Cardiac septum (tissue), 1 donor: ENCODE data around the gene FASTK. TPM values are rescaled to one million over a fixed set of nuclear protein-coding genes. Genes with fewer than 3 reads are reported as not detected.
"Not testable (repeated sequence)": the region's sequence is repeated elsewhere in the genome, so short reads cannot be mapped to it uniquely, and the experiment has no call there.

ENCODE experiments used
- DNase-seq: peaks from one replicate; pipeline ENCODE4 v3.0.0-alpha.2; 2020; ENCODE audit warnings: low spot score
- intact Hi-C: fragments of 100-400 bp; cut with DNase I; formaldehyde crosslinking; loops from one replicate; pipeline ENCODE4 v1.14.0; 2022
- total RNA-seq: library from RNA; stranded (reverse); fragmentation: NEBNext Ultra II Directional; extraction: Animal tissue kit (Norgen Biotek cat#: 25700); gene quantifications from one replicate; pipeline ENCODE4 v1.2.1, GENCODE V29; 2021
- donor health status: DM: no; HTN: no; CAD: no.

The FASTK gene
- total RNA-seq, 1 donor from 2014 or later: 93.3 TPM

- intact Hi-C loops: loop anchor here (2.0 kb wide), 1 partner anchor 29 kb away; the partner anchor contains the start of gene ABCB8
- DNase-seq: peak; percentile 99
Measured at GRCh38 chr7:151057989-151058780, 22.4 kb downstream of the FASTK start.

DNA sequence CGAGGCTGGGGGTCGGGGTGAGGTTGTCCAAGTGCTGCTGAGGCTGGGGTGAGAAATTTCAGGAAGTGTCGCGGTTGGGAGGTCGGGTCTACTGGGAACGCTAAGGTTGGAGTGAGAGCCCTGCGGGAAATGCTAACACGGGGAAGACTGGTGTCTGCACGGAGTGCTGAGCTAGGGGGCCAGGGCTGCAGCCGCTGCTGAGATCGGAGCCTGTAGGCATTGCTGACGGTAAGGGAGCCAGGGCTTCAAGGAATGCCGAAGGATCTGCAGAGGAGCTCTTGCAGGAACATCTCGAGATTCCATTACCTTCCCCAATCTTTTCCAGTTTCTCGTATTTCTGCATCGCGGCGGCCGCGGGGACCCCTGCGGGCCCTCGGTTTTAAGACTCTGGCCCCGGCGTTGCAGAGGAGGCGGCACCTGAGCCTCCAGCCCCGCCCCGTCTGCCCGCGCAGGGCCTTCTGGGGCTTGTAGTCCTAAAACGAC, 23.1 kb downstream of the FASTK start, which contains the start of gene CDK5:
Gene CDK5 (minus strand): TSS at position 392 of the 483 bp plus-strand sequence. CDS start 49 bp downstream, at position 343.
- DNase-seq: no peak
- intact Hi-C loops: no loop called here

GRCh38 chr7:151056666-151057505, 23.7 kb downstream of the FASTK start:
- DNase-seq: no peak
- intact Hi-C loops: no loop called here

- intact Hi-C loops: no loop called here
Measured at GRCh38 chr7:151056283-151056665, 24.3 kb downstream of the FASTK start.

GRCh38 chr7:151053751-151054150, 26.9 kb downstream of the FASTK start:
- no peak for DNase-seq
- intact Hi-C loops: no loop called here

More at GRCh38 chr7:151056283-151056665, 24.3 kb downstream of the FASTK start:
- DNase-seq: no peak

DNA sequence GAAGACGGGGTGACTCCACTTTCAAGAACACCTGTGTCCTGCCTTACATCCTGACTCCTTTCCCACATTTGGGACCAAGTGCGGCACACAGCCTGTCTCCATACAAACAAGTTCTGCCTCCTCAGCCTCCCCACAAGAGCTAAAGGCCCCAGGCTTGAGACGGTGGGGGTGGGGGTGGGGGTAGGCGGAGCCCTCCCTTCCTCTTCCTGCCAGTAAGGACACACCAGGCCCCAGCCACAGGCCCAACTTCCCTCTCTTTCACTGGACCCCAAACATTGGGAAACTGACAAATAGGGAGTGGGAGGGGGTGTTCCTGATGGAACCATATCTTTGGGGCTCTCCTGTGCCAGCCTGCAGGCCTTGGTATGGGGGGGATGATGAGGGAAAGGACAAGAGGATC, 27.5 kb downstream of the FASTK start:
- intact Hi-C loops: no loop called here
- DNase-seq: no peak

DNA sequence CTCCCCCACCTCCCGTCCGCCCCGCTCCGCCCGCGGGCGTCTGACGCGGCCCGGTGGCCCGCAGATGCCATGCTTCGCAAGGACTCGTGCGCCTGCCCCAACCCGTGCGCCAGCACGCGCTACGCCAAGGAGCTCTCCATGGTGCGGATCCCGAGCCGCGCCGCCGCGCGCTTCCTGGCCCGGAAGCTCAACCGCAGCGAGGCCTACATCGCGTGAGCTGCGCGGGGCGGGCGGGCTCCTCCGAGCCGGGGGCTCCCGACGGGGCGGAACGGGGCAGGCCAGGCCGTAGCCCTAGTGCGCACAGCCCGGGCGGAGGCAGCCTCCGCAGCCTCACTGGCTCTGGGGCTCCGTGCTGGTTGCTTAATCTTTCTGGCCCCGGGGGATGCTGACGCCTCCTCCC, 29.5 kb downstream of the FASTK start:
- intact Hi-C loops: no loop called here
- no peak for DNase-seq

- intact Hi-C loops: no loop called here
- no peak for DNase-seq
Measured at GRCh38 chr7:151048911-151049463, 31.6 kb downstream of the FASTK start.

DNA sequence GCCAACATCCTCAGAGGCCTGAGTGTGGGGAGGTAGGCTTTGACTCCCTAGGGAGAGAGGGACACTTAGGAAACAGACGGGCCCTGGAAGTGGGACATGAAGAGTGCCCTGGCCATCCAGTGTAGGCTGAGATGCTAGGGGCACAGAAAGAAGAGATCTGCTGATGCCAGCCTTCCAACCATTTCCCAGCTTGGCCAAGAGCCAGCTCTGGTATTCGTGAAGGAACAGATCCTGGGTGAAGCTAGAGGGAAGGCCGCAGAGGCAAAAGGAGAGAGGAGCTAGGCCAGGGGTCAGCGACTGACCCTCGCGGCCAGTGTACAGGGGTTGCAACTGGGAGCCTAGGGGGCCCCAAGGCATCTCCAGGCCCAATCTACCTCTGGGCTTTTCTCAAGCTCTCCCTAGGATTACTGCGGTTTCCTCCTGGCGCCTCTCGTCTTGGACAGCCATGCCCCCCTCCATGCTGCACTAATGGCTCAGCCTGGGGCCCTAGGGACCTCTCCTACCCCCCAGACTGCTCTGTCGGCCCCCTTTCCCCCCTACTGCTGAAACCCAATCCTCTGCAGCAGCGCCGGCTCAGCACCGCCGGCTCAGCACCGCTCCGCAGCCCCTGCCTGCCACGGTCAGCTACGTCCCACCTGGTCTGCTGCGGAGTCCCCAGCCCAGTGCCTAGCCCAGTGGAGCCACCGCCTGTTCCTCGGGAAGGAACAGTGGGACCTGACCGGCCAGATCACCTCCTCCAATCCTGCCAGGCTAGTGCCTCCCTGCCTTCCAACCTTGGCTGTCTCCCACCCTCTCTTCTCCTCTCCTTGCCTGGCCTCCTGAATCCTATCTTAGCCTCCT, 32.4 kb downstream of the FASTK start, which contains the start of gene ASIC3:
Gene ASIC3 (plus strand): TSS at position 556 of the 840 bp plus-strand sequence. CDS start 355 bp downstream, outside the sequence.
- no peak for DNase-seq
- intact Hi-C loops: no loop called here

GRCh38 chr7:151046603-151047573, 33.7 kb downstream of the FASTK start:
- no peak for DNase-seq
- intact Hi-C loops: no loop called here

GRCh38 chr7:151045967-151046366, 34.6 kb downstream of the FASTK start:
- intact Hi-C loops: no loop called here
- DNase-seq: no peak

DNA sequence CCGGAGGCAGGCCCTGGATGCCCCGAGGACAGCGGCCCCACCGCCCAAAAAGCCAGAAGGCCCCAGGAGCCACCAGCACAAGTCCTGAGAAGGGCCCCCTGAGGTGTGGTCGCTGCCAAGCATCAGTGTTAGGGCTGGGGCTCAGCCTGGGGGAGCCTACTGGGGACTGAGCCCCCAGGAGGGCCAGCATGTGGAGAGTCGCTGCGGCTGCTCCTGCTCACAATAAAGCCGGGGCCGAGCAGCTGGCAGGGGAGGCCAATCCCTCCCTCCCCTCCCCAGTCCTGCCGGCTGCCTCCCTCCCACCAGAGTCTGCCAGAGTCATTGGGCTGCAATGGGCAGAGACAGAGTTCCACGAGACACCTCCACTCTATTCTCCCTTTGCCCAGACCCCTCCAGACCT, 35.3 kb downstream of the FASTK start:
- no peak for DNase-seq
- intact Hi-C loops: no loop called here

- intact Hi-C loops: no loop called here
- DNase-seq: no peak
Measured at GRCh38 chr7:151043959-151044358, 36.6 kb downstream of the FASTK start.

- DNase-seq, intact Hi-C loops: not testable (repeated sequence)
Measured at GRCh38 chr7:151043449-151043848, 37.2 kb downstream of the FASTK start.

DNA sequence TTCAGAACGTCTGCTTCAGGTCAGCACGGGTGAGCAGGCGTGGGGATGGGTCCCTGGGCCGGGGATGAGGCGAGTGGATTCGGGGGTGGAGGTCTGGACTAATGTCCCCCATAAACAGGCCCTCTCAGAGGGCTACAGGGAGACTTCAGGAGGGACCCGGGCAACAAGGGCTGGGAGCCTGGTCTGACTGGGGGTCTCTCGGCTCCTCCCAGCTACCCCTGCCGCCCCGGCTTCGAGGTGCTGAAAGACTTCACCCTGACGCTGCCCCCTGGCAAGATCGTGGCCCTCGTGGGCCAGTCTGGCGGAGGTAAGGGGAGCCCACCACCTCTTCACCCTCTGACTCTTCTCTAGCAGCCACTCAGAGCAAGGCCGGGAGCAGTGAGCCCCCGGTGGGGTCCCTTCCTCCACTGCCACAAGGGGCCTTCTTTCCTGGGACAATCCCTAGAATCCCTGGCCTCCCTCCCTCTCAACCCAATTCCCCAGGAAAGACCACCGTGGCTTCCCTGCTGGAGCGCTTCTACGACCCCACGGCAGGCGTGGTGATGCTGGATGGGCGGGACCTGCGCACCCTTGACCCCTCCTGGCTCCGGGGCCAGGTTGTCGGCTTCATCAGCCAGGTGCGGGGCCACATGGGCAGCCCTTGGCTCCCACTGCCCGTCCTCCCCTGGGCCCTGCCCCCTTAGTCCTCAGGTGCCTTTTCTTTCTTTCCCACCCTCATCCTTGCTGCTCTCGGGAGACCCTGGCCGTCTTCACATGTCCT, 39.8 kb downstream of the FASTK start:
- intact Hi-C loops: no loop called here
- DNase-seq: no peak

DNA sequence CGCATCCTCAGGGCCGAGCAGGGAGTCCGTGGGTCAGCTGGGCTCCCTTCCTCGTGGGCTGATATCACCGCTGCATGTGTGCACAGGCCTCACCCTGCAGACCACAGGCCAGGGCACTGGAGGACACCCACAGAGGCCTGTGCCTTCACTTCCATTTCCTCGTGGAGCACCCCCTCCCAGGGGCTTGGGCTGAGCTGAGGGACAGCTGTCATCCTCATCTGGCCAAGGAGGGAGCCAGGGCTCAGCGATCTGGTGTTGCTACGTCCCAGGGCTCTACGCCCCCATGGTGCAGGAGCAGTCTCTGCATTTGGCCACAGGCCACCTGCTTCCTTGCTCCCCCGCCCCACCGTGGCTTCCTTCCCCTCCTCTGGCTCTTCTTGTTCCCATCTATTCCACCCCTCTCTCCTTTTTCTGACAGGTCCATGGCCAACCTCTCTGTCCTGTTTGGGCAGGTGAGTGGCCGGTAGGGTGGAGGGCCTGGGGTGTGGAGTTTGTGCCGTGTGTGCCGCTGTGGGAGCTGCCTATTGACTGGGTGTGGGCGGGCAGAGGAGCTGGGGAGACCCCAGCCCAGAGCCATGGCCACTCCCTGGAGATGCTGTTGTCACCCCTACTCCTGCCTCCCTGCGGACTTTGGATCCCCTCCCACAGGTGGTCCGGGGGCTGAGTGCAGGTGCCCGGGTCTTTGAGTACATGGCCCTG, 40.6 kb downstream of the FASTK start:
- intact Hi-C loops: no loop called here
- no peak for DNase-seq
